ENCODE data around the gene C3orf52.

DNA sequence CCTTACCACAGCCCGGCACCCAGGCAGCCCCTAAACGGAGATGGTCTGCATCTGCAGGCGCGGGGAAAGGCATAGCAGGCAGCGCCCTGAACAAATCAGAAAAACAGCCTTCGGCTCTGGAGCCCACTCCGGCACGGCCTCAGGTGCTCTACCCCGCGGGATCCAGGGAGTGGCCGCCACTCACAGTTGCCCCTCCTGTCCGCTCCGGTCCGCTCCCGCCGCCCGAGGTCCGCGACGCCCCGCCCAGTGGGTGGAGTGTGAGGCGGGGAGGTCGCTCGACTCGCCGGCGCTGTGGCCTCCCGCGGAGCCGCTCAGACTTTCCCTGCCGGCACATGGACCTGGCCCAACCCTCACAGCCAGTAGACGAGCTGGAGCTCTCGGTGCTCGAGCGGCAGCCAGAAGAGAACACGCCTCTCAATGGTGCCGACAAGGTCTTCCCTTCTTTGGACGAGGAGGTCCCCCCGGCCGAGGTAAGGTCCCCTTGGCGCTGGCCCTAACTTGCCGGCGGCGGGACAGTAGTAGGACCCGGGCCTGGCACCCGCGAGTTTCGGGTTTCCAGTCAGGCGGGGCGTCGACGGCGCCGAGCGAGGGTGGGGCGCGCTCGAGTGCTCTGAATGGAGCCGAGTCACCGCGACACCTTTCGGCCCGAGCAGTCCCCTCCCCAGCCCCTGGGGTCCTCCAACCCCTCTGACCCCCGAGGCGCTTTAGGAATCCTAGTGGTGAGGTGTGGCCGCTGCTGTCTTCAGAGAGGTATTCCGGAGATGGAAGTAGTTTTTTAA, at the start of gene C3orf52:
- TF ChIP-seq, protein P1, sequence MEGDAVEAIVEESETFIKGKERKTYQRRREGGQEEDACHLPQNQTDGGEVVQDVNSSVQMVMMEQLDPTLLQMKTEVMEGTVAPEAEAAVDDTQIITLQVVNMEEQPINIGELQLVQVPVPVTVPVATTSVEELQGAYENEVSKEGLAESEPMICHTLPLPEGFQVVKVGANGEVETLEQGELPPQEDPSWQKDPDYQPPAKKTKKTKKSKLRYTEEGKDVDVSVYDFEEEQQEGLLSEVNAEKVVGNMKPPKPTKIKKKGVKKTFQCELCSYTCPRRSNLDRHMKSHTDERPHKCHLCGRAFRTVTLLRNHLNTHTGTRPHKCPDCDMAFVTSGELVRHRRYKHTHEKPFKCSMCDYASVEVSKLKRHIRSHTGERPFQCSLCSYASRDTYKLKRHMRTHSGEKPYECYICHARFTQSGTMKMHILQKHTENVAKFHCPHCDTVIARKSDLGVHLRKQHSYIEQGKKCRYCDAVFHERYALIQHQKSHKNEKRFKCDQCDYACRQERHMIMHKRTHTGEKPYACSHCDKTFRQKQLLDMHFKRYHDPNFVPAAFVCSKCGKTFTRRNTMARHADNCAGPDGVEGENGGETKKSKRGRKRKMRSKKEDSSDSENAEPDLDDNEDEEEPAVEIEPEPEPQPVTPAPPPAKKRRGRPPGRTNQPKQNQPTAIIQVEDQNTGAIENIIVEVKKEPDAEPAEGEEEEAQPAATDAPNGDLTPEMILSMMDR (IDR thresholded peaks at IDR 0.05; ENCODE audit: borderline replicate concordance, extremely low read depth, low read length, poor library complexity, severe bottlenecking): no peak
- TF ChIP-seq EZH2 (IDR thresholded peaks at IDR 0.05; ENCODE audit: borderline replicate concordance, low read depth, low read length, severe bottlenecking): no peak
